Smooth muscle cell (in vitro differentiated cells): Measurements from ENCODE around the gene RGL1. TPM values are rescaled to one million over a fixed set of nuclear protein-coding genes. Genes with fewer than 3 reads are reported as not detected.

Experiments used
- DNase-seq: peaks from one replicate; lab custom pipeline; 2025; ENCODE audit not compliant: unreplicated experiment; lab: John Stamatoyannopoulos, UW
- H2AFZ ChIP-seq: fragments of 200-600 bp; sonication (generic); 2 replicates; pipeline ENCODE4 v1.6.0; 2016; ENCODE audit warnings: antibody characterized with exemption, low read depth, mild to moderate bottlenecking
- H3F3A ChIP-seq: fragments of 200-600 bp; sonication (generic); 2 replicates; pipeline ENCODE4 v1.6.0; 2017; ENCODE audit warnings: antibody characterized with exemption, low read depth
- H3K27ac ChIP-seq: fragments of 200-600 bp; sonication (generic); 2 replicates; pipeline ENCODE4 v1.5.1; 2016; ENCODE audit warnings: low read depth, mild to moderate bottlenecking
- H3K27me3 ChIP-seq: fragments of 200-600 bp; sonication (generic); 2 replicates; pipeline ENCODE4 v1.6.1; 2016; ENCODE audit warnings: low read depth, mild to moderate bottlenecking
- H3K36me3 ChIP-seq: fragments of 200-600 bp; sonication (generic); 2 replicates; pipeline ENCODE4 v1.5.1; 2016; ENCODE audit warnings: low read depth
- H3K4me1 ChIP-seq: fragments of 200-600 bp; sonication (generic); 2 replicates; pipeline ENCODE4 v1.5.1; 2016; ENCODE audit warnings: low read depth
- H3K4me2 ChIP-seq: fragments of 200-600 bp; sonication (generic); 2 replicates; pipeline ENCODE4 v1.6.0; 2016; ENCODE audit warnings: mild to moderate bottlenecking
- H3K4me3 ChIP-seq: fragments of 200-600 bp; sonication (generic); 2 replicates; pipeline ENCODE4 v1.5.1; 2016; ENCODE audit warnings: mild to moderate bottlenecking
- H3K79me2 ChIP-seq: fragments of 200-600 bp; sonication (generic); 2 replicates; pipeline ENCODE4 v1.6.0; 2016; ENCODE audit warnings: low read depth, mild to moderate bottlenecking
- H3K9ac ChIP-seq: fragments of 200-600 bp; sonication (generic); 2 replicates; pipeline ENCODE4 v1.6.0; 2016; ENCODE audit warnings: low read depth
- H3K9me3 ChIP-seq: fragments of 200-600 bp; sonication (generic); replicated peaks from 2 replicates; pipeline ENCODE4 v1.5.1; 2016; ENCODE audit warnings: low read depth
- H4K20me1 ChIP-seq: fragments of 200-600 bp; sonication (generic); 2 replicates; pipeline ENCODE4 v1.6.0; 2016; ENCODE audit warnings: low read depth
- CTCF ChIP-seq: fragments of 200-600 bp; sonication (generic); IDR thresholded peaks from 2 replicates; pipeline ENCODE4 v1.5.1; 2017; ENCODE audit warnings: borderline replicate concordance, mild to moderate bottlenecking, antibody characterized with exemption; ENCODE audit not compliant: insufficient read depth, poor library complexity, severe bottlenecking
- WGBS: methylation state at CpG from one replicate; pipeline ENCODE4 v1.1.7; 2016; ENCODE audit warnings: low lambda C conversion rate; 5-methylcytosine and 5-hydroxymethylcytosine counted together
- polyA plus RNA-seq: library from polyadenylated mRNA; unstranded; fragments of >200 nt; fragmentation: Nextera tagmentation; extraction: Ambion mirVana; gene quantifications from 2 replicates; pipeline ENCODE4 v1.2.1, GENCODE V29; 2016
- total RNA-seq: library from RNA; depleted of rRNA; stranded (reverse); fragments of >200 nt; gene quantifications from 2 replicates; pipeline ENCODE4 v1.2.3, GENCODE V29; 2014

The RGL1 gene
- total and polyA plus RNA-seq, 2 experiments from 2014 or later, result 21.1 to 21.4 TPM

GRCh38 chr1:183893561-183894289 is 88.8 kb downstream of the RGL1 start:
- TF ChIP-seq CTCF, result no peak
- no peak overlapping the region for H3K4me3 ChIP-seq
- no peaks in the 10 kb centered on the region for H3K79me2 ChIP-seq
- H3K36me3 ChIP-seq, result peaks cover 7% of the 10 kb centered on the region
- no peaks in the 10 kb centered on the region for H3K9me3 ChIP-seq
- H3K9ac ChIP-seq, result no peak overlapping the region
- H3K27me3 ChIP-seq, result no peaks in the 10 kb centered on the region
- H3K4me1 ChIP-seq, result no peaks in the 10 kb centered on the region
- H4K20me1 ChIP-seq, result no peaks in the 10 kb centered on the region
- no peak overlapping the region for H3K27ac ChIP-seq
- WGBS, result 55% methylated on average over 3 of the region's 3 CpGs
- H3F3A ChIP-seq, result peaks cover 7% of the 10 kb centered on the region
- no peak overlapping the region for H2AFZ ChIP-seq
- no peak overlapping the region for H3K4me2 ChIP-seq
- no peak for DNase-seq

GRCh38 chr1:183894290-183894565 is 89.3 kb downstream of the RGL1 start:
- no peak overlapping the region for H2AFZ ChIP-seq
- TF ChIP-seq CTCF, result no peak
- H3K9me3 ChIP-seq, result no peaks in the 10 kb centered on the region
- no peak for DNase-seq
- 42% methylated on average over 1 of the region's 1 CpG for WGBS
- no peak overlapping the region for H3K4me2 ChIP-seq
- peaks cover 7% of the 10 kb centered on the region for H3F3A ChIP-seq
- H3K36me3 ChIP-seq, result peaks cover 2% of the 10 kb centered on the region
- H3K79me2 ChIP-seq, result no peaks in the 10 kb centered on the region
- H3K9ac ChIP-seq, result no peak overlapping the region
- no peaks in the 10 kb centered on the region for H4K20me1 ChIP-seq
- no peak overlapping the region for H3K27ac ChIP-seq
- no peaks in the 10 kb centered on the region for H3K27me3 ChIP-seq
- no peaks in the 10 kb centered on the region for H3K4me1 ChIP-seq
- no peak overlapping the region for H3K4me3 ChIP-seq

- no peak for TF ChIP-seq CTCF
- Histone ChIP-seq H3F3A (peaks cover 7% of the 10 kb centered on the region), H2AFZ (no peak overlapping the region), H3K4me2 (no peak overlapping the region), H3K27me3 (no peaks in the 10 kb centered on the region), H3K4me3 (no peak overlapping the region), H3K79me2 (no peaks in the 10 kb centered on the region), H4K20me1 (no peaks in the 10 kb centered on the region), H3K9ac (no peak overlapping the region), H3K36me3 (peaks cover 2% of the 10 kb centered on the region), H3K9me3 (no peaks in the 10 kb centered on the region), H3K27ac (no peak overlapping the region), H3K4me1 (no peaks in the 10 kb centered on the region)
- DNase-seq, result no peak
- 92% methylated on average over 4 of the region's 4 CpGs for WGBS
Observed at GRCh38 chr1:183896466-183897048, 91.6 kb downstream of the RGL1 start.

GRCh38 chr1:183898001-183898396 is 93.1 kb downstream of the RGL1 start:
- WGBS, result 89% methylated on average over 2 of the region's 2 CpGs
- Histone ChIP-seq H3K79me2 (no peaks in the 10 kb centered on the region), H3F3A (no peaks in the 10 kb centered on the region), H3K9me3 (no peaks in the 10 kb centered on the region), H3K27me3 (no peaks in the 10 kb centered on the region), H3K27ac (no peak overlapping the region), H3K36me3 (peaks cover 2% of the 10 kb centered on the region), H3K4me1 (no peaks in the 10 kb centered on the region), H3K9ac (no peak overlapping the region), H3K4me2 (no peak overlapping the region), H4K20me1 (no peaks in the 10 kb centered on the region), H3K4me3 (no peak overlapping the region), H2AFZ (no peak overlapping the region)
- no peak for TF ChIP-seq CTCF
- DNase-seq, result no peak
